GM23338 (cell line): Measurements from ENCODE around the gene DNAH11.

Experiments used
- CREB1 ChIP-seq: fragments of 250-450 bp; sonication (Bioruptor Pico); IDR thresholded peaks from 2 replicates; pipeline ENCODE4 v1.5.0; 2020; ENCODE audit warnings: low read depth, mild to moderate bottlenecking, moderate library complexity
- EZH2 ChIP-seq: fragments of 200-600 bp; sonication (generic); IDR thresholded peaks from one replicate; pipeline ENCODE4 v1.8.0; 2017; ENCODE audit warnings: antibody characterized with exemption, mild to moderate bottlenecking, low read depth; ENCODE audit not compliant: unreplicated experiment
- EZH2phosphoT487 ChIP-seq: fragments of 200-600 bp; sonication (generic); IDR thresholded peaks from one replicate; pipeline ENCODE4 v1.8.1; 2018; ENCODE audit warnings: antibody characterized with exemption; ENCODE audit not compliant: unreplicated experiment
- JUNB ChIP-seq: IDR thresholded peaks from one replicate; pipeline ENCODE4 v1.6.1; 2016; ENCODE audit warnings: antibody characterized with exemption; ENCODE audit not compliant: unreplicated experiment
- NANOG ChIP-seq: IDR thresholded peaks from 2 replicates; pipeline ENCODE4 v1.6.1; 2016; ENCODE audit warnings: antibody characterized with exemption, borderline replicate concordance
- POLR2AphosphoS5 ChIP-seq: IDR thresholded peaks from 2 replicates; pipeline ENCODE4 v1.6.1; 2016; ENCODE audit warnings: antibody characterized with exemption, low read depth
- REST ChIP-seq: IDR thresholded peaks from one replicate; pipeline ENCODE4 v1.6.1; 2018; ENCODE audit warnings: antibody characterized with exemption; ENCODE audit not compliant: unreplicated experiment
- STAT1 ChIP-seq: IDR thresholded peaks from one replicate; pipeline ENCODE4 v1.6.1; 2016; ENCODE audit warnings: antibody characterized with exemption; ENCODE audit not compliant: unreplicated experiment
- ZNF114 ChIP-seq: fragments of 250-450 bp; sonication (Bioruptor Pico); IDR thresholded peaks from 2 replicates; pipeline ENCODE4 v1.5.0; 2020; ENCODE audit warnings: mild to moderate bottlenecking, moderate library complexity
- ZNF331 ChIP-seq: fragments of 250-450 bp; sonication (Bioruptor Pico); IDR thresholded peaks from 2 replicates; pipeline ENCODE4 v1.5.0; 2020; ENCODE audit warnings: low read depth, mild to moderate bottlenecking, moderate library complexity
- TF ChIP-seq, protein P1 (sequence below), 2 experiments: fragments of 200-600 bp in 1 of 2; sonication (generic) in 1 of 2; conservative IDR thresholded peaks; 2 replicates each; pipeline versions ENCODE4 v1.5.1 to v1.6.1; 2016 to 2017; ENCODE audit warnings: antibody characterized with exemption in 2 of 2, low read depth in 2 of 2, mild to moderate bottlenecking in 2 of 2, moderate library complexity in 1 of 2
- TF ChIP-seq, protein P2 (sequence below): IDR thresholded peaks from 2 replicates; pipeline ENCODE4 v1.6.1; 2016; ENCODE audit warnings: antibody characterized with exemption
- TF ChIP-seq, protein P3 (sequence below): fragments of 250-450 bp; sonication (Bioruptor Pico); IDR thresholded peaks from 2 replicates; pipeline ENCODE4 v1.5.0; 2020; ENCODE audit warnings: mild to moderate bottlenecking, moderate library complexity

GRCh38 chr7:21690705-21691104 lies 147.9 kb downstream of the DNAH11 start:
- TF ChIP-seq CREB1 (CRISPR knock-in tag) (no peak), EZH2phosphoT487 (no peak), POLR2AphosphoS5 (no peak), JUNB (no peak), REST (no peak), EZH2 (no peak), ZNF114 (no peak), STAT1 (no peak), NANOG (no peak), ZNF331 (no peak)
- TF ChIP-seq, protein P1, sequence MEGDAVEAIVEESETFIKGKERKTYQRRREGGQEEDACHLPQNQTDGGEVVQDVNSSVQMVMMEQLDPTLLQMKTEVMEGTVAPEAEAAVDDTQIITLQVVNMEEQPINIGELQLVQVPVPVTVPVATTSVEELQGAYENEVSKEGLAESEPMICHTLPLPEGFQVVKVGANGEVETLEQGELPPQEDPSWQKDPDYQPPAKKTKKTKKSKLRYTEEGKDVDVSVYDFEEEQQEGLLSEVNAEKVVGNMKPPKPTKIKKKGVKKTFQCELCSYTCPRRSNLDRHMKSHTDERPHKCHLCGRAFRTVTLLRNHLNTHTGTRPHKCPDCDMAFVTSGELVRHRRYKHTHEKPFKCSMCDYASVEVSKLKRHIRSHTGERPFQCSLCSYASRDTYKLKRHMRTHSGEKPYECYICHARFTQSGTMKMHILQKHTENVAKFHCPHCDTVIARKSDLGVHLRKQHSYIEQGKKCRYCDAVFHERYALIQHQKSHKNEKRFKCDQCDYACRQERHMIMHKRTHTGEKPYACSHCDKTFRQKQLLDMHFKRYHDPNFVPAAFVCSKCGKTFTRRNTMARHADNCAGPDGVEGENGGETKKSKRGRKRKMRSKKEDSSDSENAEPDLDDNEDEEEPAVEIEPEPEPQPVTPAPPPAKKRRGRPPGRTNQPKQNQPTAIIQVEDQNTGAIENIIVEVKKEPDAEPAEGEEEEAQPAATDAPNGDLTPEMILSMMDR (conservative IDR thresholded peaks at IDR 0.05; ENCODE audit: low read depth in 2 of 2): peak in 1 of 2 experiments; percentile 36; a peak in 2 of 4 replicates
- TF ChIP-seq, protein P2, sequence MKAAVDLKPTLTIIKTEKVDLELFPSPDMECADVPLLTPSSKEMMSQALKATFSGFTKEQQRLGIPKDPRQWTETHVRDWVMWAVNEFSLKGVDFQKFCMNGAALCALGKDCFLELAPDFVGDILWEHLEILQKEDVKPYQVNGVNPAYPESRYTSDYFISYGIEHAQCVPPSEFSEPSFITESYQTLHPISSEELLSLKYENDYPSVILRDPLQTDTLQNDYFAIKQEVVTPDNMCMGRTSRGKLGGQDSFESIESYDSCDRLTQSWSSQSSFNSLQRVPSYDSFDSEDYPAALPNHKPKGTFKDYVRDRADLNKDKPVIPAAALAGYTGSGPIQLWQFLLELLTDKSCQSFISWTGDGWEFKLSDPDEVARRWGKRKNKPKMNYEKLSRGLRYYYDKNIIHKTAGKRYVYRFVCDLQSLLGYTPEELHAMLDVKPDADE: no peak
- TF ChIP-seq, protein P3, sequence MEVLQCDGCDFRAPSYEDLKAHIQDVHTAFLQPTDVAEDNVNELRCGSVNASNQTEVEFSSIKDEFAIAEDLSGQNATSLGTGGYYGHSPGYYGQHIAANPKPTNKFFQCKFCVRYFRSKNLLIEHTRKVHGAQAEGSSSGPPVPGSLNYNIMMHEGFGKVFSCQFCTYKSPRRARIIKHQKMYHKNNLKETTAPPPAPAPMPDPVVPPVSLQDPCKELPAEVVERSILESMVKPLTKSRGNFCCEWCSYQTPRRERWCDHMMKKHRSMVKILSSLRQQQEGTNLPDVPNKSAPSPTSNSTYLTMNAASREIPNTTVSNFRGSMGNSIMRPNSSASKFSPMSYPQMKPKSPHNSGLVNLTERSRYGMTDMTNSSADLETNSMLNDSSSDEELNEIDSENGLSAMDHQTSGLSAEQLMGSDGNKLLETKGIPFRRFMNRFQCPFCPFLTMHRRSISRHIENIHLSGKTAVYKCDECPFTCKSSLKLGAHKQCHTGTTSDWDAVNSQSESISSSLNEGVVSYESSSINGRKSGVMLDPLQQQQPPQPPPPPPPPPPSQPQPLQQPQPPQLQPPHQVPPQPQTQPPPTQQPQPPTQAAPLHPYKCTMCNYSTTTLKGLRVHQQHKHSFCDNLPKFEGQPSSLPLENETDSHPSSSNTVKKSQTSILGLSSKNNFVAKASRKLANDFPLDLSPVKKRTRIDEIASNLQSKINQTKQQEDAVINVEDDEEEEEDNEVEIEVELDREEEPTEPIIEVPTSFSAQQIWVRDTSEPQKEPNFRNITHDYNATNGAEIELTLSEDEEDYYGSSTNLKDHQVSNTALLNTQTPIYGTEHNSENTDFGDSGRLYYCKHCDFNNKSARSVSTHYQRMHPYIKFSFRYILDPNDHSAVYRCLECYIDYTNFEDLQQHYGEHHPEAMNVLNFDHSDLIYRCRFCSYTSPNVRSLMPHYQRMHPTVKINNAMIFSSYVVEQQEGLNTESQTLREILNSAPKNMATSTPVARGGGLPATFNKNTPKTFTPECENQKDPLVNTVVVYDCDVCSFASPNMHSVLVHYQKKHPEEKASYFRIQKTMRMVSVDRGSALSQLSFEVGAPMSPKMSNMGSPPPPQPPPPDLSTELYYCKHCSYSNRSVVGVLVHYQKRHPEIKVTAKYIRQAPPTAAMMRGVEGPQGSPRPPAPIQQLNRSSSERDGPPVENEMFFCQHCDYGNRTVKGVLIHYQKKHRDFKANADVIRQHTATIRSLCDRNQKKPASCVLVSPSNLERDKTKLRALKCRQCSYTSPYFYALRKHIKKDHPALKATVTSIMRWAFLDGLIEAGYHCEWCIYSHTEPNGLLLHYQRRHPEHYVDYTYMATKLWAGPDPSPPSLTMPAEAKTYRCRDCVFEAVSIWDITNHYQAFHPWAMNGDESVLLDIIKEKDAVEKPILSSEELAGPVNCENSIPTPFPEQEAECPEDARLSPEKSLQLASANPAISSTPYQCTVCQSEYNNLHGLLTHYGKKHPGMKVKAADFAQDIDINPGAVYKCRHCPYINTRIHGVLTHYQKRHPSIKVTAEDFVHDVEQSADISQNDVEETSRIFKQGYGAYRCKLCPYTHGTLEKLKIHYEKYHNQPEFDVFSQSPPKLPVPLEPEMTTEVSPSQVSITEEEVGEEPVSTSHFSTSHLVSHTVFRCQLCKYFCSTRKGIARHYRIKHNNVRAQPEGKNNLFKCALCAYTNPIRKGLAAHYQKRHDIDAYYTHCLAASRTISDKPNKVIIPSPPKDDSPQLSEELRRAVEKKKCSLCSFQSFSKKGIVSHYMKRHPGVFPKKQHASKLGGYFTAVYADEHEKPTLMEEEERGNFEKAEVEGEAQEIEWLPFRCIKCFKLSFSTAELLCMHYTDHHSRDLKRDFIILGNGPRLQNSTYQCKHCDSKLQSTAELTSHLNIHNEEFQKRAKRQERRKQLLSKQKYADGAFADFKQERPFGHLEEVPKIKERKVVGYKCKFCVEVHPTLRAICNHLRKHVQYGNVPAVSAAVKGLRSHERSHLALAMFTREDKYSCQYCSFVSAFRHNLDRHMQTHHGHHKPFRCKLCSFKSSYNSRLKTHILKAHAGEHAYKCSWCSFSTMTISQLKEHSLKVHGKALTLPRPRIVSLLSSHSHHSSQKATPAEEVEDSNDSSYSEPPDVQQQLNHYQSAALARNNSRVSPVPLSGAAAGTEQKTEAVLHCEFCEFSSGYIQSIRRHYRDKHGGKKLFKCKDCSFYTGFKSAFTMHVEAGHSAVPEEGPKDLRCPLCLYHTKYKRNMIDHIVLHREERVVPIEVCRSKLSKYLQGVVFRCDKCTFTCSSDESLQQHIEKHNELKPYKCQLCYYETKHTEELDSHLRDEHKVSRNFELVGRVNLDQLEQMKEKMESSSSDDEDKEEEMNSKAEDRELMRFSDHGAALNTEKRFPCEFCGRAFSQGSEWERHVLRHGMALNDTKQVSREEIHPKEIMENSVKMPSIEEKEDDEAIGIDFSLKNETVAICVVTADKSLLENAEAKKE (CRISPR knock-in tag): no peak
